ENCODE data around the gene CHRM5.

CHRM5 gene

DNA sequence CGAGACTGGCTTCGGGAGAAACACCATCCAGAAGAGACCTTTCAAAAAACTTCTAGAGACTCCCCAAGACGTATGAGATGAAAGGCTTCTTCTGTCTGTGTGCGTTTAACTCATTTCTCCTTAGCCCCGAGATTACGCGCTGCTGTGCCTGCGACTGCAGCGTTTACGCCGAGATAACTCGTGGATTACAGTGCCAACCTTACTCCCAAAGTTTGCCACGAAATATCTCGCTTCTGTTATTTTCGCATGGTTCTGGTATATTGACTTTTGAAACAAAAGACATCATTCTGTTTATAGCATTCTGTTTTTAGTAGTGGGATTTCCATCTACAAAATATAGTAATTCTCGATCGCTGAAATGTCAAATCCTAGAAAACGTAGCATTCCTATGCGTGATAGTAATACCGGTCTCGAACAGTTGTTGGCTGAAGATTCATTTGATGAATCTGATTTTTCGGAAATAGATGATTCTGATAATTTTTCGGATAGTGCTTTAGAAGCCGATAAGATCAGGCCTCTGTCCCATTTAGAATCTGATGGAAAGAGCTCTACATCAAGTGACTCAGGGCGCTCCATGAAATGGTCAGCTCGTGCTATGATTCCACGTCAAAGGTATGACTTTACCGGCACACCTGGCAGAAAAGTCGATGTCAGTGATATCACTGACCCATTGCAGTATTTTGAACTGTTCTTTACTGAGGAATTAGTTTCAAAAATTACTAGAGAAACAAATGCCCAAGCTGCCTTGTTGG lies 134.1 kb downstream of the CHRM5 start:
- DNase-seq: no peak

GRCh38 chr15:34106423-34106822 lies 138.1 kb downstream of the CHRM5 start:
- DNase-seq: no peak

GRCh38 chr15:34107315-34107714 lies 139.0 kb downstream of the CHRM5 start:
- no peak for DNase-seq

DNA sequence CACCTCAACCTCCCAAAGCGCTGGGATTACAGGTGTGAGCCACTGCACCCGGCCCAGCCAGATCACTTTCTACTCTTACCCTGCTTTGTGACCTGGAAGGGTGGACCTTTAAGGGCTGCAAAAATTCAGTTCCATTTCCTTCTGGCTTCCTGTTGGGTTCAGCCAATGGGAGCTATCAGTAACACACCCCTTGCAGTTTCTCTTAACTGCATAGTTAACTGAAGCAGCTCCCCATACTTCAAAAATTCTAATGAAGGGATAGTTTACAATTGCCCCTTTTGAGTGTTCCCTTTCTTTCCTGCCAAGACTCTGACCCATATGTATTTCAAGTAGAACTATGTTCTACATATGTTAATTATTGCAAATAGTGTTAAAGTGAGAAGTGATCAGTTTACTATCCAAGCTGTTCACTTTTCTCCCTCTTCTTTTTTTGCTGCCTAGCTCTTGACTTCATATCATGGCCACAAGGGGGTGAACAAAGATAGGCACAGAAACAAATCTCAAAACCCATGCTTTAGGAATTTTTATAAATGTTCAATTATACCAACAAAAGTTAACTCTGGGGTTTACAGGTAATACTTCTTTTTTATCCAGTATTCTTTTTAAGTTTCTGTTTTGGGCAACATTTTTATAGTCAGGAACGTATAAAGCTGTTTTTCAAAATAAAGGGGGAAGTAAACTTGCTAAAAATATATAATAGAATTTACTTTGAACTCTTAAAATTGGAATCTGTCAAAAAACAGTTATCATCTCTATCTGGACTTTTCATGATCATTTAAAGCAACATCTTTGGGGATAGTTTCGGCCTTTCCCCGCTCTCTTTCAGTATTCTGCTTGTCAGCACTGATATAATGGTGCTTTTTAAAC lies 141.7 kb downstream of the CHRM5 start:
- no peak for DNase-seq

DNA sequence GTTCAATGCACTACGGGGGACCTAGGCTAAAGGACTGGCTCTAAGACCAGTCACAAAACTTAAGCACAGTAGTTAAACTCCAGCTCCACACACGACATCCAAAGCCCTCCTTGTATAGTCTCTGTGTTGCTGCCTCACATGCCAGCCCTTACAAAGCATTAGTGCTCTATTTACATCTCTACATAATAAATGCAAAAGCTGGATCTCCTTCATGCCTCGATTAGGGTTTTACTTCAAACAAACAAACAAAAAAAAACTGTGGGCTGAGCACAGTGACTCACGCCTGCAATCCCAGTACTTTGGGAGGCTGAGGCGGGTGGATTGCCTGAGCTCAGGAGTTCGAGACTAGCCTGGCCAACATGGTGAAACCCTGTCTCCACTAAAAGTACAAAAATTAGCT lies 143.2 kb downstream of the CHRM5 start:
- no peak for DNase-seq

- no peak for DNase-seq
Observed at GRCh38 chr15:34114215-34114614, 145.9 kb downstream of the CHRM5 start.

GRCh38 chr15:34114739-34115138 lies 146.4 kb downstream of the CHRM5 start:
- DNase-seq: no peak

DNA sequence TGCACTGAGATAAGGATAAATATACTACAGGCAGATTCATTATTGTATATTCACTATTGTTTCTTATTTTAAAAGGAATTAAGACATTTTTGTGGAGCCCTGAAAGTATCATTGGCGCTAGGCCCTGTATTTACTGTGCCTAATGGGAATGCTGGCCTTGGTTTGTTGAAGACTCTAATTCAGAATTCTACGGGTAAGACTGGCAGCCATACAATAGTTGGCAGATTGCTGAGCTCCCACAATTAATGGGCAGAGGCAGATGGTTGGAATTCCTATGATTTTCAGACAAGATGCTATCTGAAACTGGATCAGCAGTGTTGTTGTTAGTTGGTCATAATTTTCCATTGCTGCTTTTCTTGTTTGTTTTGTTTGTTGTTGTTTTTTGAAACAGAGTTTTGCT lies 148.3 kb downstream of the CHRM5 start:
- no peak for DNase-seq
